RKO (cell line): ENCODE data around the gene NEDD4L.

ENCODE experiments used
- DNase-seq: peaks from one replicate; pipeline ENCODE4 v3.0.0-alpha.2; 2016; ENCODE audit warnings: low spot score

The NEDD4L gene

DNA sequence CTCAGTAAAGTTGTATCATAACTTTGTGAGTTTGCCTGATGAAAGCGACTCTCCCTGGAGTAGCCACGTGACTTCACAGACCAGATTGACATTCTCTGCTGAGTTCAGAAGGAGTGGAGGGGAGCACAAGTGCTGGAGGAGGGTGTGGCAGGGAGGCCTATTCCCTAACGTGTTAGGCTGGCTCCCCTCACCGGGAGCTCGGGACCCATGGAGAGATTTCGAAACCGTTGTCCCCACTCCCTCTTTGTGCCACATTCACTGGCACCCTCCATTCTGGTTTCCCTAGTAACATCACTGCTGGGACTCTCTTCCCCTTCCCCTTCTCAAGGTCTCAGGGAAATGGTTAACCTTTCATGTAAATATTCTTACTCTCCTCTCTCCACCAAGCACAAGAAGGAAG, 304.9 kb downstream of the NEDD4L start:
- no peak for DNase-seq

GRCh38 chr18:58349650-58350049, 305.6 kb downstream of the NEDD4L start:
- no peak for DNase-seq

- no peak for DNase-seq
Observed at GRCh38 chr18:58350526-58350925, 306.5 kb downstream of the NEDD4L start.

GRCh38 chr18:58351776-58352175, 307.8 kb downstream of the NEDD4L start:
- no peak for DNase-seq

DNA sequence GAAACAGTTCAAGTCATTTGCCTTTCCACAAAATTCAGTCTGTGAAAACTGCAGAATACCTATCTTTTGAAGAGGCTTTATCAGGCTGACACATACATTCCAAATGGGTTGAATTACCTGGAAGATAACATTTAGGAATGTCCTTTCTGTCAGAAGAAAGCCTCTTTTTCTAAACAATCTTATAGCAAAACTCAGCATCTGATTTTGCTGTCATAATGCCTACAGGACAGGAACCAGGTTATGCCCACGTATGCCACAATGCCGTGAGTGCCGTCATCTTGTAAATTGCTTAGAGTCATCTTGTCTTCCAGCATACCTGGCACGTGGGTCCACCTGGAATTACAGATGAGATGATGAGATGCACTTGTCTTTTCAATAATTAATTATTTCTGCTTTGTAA, 309.6 kb downstream of the NEDD4L start:
- DNase-seq, result no peak

- DNase-seq, result no peak
Observed at GRCh38 chr18:58354051-58354450, 310.0 kb downstream of the NEDD4L start.

GRCh38 chr18:58354791-58355190, 310.8 kb downstream of the NEDD4L start:
- DNase-seq, result no peak

DNA sequence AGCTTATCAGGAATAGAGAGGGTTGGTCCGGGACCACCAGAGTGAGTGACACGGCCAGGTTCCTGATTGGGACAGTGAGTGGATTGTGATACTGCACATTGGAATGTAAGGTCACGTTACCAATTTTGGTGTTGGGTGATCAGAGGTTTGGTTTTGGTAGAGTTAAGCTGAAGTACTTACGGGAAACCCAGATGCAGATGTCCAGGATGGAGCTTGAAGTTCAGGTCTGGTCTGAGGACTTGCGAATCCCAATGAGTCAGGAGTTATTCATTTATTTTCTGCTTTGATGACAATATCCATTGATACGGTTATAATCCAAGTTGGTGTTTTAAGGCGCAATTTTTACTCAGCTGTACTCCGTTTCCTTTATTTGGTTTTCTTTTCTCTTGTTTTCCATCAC, 311.2 kb downstream of the NEDD4L start:
- no peak for DNase-seq

- DNase-seq, result no peak
Observed at GRCh38 chr18:58359218-58359617, 315.2 kb downstream of the NEDD4L start.

DNA sequence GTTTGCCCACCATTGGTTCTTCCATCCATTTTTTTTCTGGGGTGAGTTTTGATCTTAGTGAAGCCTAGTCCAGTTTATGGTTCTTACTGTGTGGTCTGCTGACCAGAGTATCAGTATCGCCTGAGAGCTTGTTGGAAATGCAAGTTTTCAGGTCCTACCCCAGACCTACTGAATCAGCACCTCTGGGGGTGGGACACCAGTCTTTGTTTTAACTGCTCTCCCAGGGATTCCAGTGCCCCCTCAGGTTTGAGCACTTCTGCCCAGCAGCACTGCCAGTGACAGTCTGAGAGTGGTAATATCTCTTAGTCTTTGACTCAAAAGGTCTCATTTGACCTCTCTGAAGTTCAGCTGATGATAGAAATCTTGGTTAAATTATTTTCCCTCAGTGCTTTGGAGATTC, 315.6 kb downstream of the NEDD4L start:
- no peak for DNase-seq

DNA sequence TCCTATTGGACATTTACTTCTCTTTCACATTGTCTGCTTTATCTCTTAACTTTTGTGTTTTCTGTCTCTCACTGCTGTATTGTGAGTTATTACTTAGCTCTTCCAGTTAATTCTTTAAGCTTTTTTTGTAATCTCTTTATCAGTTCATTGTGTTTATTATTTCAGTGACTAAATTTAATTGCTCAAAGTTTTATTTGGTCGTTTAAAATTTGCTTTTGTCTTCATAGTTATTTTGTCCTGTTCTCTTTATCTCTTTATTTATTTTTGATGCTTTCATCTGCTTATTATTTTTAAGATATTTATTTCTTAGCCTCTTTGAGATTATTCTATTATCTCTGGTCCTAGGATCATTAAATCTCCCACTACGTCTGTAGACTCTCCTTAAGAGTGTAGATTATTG, 316.3 kb downstream of the NEDD4L start:
- DNase-seq, result no peak

GRCh38 chr18:58361212-58361611, 317.2 kb downstream of the NEDD4L start:
- no peak for DNase-seq

DNA sequence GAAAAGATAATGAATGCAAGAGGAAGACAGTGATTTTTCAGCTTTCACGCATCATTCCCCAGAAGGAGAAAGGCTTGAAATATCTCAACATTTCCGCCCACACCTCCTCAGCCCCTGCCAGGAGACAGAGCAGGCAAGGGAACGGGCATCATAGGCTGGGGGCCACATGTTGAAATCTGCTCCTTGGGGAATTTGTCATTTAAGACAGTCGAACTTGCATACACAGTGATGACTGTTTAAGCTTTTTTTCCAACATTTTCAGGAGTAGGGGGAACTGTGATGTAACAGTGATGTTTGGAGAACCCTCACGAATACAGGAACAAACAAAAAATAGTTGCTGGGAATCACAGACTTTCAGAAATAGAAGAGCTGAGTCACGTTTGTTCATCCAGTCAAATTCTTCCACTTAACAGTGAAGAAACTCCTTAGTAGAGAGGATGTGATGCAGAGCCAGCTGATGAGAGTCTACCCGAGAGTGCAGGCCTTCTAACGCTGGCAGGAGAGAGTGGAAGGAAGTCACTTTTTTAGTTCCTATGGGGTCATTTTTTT, 318.1 kb downstream of the NEDD4L start:
- DNase-seq, result peak; percentile 86

DNA sequence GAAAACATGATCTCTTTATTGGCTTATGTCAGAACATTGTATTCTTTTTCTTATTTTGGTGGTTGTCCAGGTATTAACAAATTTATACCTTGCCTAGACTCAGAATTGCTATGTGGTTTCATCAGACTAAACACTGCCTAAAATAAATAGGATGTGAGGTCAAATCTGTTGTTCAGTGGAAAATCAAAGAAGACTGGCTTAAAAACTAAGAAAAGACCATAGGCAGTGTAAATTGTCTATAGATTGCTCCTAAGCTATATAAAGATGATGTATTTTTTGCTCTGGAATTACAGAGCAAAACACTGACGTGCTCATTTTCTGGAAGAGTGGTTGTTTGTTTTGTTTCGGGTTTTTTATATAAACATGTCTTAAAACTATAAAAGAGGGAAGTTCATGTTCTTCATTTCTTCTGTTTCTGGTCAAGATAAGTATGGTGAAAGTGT, 318.8 kb downstream of the NEDD4L start:
- no peak for DNase-seq

- DNase-seq, result peak; percentile 54
Observed at GRCh38 chr18:58363767-58364540, 319.9 kb downstream of the NEDD4L start.

DNA sequence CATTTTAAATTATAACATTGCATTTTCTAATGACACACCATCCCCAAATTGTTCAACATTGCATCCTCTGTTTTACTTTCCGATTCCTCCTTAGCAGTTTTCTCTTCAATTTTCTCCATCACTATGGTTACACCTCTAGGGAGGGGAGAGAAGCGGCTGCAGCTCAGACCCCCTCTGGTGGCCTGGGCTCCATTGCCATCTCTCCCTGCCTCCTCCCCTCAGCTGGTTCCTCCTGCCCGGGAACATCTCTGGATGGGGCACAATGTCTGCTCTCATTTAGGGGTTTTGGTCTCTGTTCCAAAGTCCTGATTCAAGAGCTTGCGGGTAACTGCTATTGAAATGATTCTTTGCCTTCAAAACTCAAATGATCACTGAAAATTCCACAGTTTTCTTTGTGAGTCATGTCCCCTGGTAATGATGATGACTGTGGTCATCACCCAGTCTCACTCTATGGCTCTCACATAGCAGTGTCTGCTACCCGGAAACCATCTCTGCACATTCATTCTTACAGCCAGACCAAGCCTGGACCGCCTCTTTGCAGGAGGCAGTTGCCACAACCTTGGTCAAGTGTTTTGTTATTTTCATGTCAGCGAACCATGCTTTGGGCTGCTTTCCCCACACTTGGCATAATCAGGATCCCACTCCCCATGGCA, 321.0 kb downstream of the NEDD4L start:
- DNase-seq, result peak; percentile 24

GRCh38 chr18:58367425-58368140, 323.6 kb downstream of the NEDD4L start:
- DNase-seq, result no peak

DNA sequence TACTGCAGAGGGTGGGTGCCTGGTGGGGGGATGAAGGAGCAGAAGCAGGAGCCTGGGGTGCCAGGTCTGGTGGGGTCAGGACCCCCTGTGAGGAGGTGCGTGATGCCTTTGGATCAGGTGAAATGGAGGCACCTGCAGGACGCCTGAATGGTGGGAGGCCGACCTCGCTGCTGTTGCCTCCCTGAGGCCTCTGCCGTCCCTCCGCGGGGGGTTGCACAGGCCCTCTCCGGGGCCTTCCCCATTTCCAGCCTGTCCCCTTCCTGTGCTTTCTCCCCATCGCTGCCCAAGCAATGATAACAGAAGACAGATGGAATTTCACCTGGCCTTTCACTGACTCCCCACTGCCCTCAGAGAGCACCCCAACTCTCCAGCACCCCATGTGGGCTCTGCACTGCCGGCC, 325.6 kb downstream of the NEDD4L start:
- no peak for DNase-seq

DNA sequence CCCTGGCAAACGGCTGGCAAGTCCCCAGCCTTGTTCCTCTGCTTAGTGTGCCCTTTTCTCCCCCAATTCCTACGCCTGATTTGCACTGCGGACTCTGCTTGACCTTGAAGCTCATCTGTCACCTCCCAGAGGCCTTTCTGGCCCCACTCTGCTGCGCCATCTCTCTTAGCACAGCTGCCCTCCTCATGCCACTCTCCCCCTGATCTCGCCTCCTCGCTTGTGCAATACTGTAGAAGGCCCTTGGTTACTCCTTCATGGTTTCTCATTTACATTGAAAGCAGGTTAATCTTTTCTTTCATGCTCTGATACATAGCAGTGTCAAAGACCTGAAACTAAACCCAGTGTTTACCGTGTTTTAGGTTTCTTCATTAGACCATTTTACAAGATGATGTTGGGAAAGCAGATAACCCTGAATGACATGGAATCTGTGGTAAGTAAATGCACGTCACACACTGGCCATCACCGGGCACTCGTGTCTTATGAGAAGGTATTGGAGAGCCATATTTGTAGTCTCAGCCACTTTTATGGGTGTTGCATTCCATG, 326.1 kb downstream of the NEDD4L start:
- DNase-seq, result no peak

GRCh38 chr18:58370612-58371011, 326.6 kb downstream of the NEDD4L start:
- DNase-seq, result no peak

- no peak for DNase-seq
Observed at GRCh38 chr18:58373481-58373880, 329.5 kb downstream of the NEDD4L start.

DNA sequence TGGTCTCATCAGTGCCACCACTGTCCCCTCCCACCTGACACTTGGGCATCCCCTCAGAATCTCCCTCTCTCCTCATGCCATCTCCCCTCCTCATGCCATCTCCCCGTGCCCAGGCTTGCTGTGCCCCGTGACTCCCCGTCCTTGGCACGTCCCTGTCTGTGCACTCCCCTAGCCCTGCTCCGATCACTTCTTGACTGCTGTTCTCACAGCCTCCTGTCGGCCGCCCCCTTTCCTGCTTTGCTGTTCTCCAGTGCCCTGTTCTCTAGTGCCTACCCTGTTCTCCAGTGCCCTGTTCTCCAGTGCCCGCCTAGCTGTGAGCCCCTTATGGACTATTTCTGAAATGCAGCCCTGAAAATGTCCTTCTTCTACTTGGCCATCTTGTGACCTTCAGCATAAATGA, 331.0 kb downstream of the NEDD4L start:
- no peak for DNase-seq
